HG03175 (cell line): ENCODE measurements around the gene DIS3L2.
A peak's percentile ranks its signal among the peaks of the same experiment; 100 is the strongest.

Source experiments
- ATAC-seq: cut with Tn5 transposase; IDR thresholded peaks from one replicate; pipeline ENCODE4 v1.9.1; 2021; ENCODE audit warnings: mild to moderate bottlenecking, moderate library complexity; ENCODE audit not compliant: unreplicated experiment

The DIS3L2 gene

GRCh38 chr2:232225429-232225828 lies 263.9 kb downstream of the DIS3L2 start:
- ATAC-seq: no peak

- no peak for ATAC-seq
Measured at GRCh38 chr2:232225895-232226294, 264.4 kb downstream of the DIS3L2 start.

DNA sequence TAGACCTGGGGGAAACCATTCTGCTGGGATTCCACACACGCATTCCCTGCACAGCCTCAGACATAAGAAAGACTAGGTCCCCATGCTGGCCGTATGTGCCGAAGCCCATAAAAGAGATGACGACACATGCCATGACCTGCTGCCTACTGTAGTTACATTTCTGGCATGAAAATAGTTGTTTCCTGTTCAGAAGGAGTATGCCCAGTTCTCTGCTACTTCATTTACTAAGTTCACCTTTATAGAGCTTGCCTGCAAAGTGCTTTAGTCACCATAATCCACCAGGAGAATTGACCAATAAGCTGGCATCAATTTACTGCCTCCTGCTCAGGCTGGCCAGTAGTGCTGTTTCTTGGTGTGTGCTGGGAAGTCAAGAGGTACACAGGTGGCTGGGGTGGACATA lies 266.8 kb downstream of the DIS3L2 start:
- no peak for ATAC-seq

- ATAC-seq: no peak
Measured at GRCh38 chr2:232228971-232229894, 267.7 kb downstream of the DIS3L2 start.

GRCh38 chr2:232229911-232230310 lies 268.4 kb downstream of the DIS3L2 start:
- no peak for ATAC-seq

- no peak for ATAC-seq
Measured at GRCh38 chr2:232230560-232230959, 269.0 kb downstream of the DIS3L2 start.

- no peak for ATAC-seq
Measured at GRCh38 chr2:232231554-232231953, 270.0 kb downstream of the DIS3L2 start.

DNA sequence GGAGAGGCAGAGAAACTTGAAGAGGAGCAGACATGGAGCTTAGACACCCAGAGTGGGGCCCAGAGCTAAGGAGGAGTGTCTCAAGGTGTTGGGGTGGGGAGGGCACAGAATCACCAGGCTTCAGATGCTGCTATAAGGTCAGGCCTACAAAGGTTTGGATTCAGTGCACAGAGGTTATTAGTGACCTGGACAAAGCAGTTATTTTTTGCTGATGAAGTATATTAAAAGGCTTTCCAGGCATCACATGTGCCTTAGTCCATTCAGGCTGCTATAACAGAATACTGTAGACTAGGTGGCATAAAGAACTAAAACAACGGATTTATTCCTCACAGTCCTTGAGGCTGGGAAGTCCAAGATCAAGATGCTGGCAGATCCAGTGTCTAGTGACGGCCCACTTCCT lies 271.4 kb downstream of the DIS3L2 start:
- no peak for ATAC-seq

DNA sequence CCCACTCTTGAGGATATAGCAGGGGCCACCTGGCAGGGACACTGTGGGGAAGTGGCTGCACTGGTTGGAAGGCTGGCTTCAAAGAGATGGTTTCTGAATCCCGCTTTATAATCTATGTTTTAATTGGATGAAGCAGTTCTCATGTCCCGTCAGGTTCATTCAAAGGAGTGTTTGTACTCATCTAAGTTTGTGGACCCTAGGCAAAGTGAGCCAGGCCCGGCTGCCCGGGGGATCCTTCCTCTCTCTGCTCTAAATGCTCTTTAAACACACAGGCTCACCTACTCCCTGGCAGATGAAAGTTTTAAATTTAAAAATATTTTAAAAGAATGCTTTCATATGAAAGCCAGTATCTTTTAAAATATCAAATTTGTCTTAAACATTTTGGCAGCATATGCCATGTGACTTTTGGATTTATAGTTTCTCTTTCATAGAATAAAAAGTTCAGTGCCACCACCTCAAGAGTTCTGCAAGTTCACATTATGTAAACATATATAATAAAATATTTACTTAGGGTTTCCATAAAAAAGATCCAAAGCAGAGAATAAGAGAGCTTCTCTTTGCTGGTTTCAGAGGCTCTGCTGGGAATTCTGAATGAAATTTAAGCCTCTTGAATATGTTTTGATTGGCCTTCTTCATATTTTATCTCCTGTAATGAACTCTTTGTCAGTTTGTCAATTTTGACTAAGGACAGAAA lies 273.6 kb downstream of the DIS3L2 start:
- no peak for ATAC-seq

GRCh38 chr2:232235716-232236115 lies 274.2 kb downstream of the DIS3L2 start:
- ATAC-seq: peak; percentile 53

DNA sequence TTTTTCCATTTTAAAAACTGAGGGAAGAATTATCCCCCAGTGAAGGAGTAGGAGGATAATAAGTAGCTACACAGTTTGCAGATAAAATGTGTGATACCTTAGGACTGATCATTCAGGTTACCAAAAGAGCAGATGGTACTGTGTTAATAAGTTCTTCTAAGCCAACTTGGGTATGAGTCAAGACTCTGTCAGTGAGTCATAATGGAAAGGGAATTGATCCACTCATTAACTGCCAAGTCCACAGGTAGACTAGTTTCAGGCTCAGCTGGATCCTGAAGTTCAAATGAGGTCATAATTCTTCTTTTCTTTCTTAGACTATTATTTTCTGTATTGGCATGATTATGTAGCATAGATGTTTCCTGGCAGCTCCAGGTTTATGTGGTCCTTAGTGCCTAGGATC lies 274.7 kb downstream of the DIS3L2 start:
- ATAC-seq: peak; percentile 89

DNA sequence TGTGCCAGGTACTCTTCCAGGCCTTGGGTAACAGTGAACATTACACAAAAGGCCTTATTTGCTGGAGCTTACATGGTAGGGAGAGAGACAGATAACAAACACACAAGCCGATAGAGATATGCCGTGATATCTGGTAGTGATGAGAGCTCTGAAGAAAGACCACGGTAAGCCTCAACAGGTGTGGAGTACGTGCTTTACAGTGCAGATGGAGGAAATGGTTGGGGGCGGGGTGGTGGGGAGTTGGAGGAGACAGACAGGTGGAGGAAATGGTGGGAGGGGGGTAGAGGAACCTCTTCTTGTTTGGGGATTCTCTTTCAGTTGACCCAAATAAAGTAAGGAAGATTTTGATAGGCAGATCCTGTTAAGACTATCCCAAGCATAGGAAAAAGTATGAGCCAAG lies 276.0 kb downstream of the DIS3L2 start:
- no peak for ATAC-seq

GRCh38 chr2:232238108-232238507 lies 276.6 kb downstream of the DIS3L2 start:
- no peak for ATAC-seq

DNA sequence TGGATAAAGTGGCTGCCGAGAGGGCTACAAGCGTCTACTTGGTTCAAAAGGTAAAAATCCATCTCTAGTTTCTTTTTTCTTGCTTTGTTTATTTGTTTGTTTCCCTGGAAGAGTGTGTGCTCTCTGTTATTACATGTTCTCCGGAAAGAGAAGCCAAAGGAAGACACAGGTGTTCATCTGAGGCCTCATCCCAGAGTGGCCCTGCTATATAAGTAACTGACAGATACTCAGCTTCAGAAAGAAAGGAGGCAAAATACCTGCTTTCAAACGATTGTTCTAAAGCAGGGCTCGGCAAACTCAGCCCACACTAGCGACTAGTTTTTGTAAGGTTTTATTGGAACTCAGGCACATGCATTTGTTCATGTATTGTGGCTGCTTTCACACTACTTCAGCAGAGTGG lies 277.1 kb downstream of the DIS3L2 start:
- no peak for ATAC-seq

GRCh38 chr2:232239951-232240681 lies 278.6 kb downstream of the DIS3L2 start:
- ATAC-seq: no peak

DNA sequence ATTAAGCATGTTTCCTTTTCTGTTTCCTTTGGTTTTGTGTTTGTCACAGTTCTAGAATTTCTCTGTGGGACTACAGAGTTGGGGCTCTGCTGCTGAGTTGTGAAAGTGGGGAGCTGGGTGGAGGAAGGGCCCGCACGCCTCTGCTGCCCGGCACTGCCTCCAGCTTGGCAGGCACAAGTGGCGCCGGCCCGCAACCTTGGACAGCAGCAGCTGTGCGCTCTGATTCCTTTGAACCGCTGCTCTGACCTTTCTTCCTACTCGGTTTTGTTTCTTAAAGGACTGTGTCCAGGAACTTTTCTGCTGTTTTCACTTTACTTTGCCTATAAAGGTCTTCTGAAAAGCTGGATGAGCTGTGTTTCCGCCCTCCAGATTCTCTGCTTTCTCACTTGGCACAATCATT lies 279.4 kb downstream of the DIS3L2 start:
- no peak for ATAC-seq

- ATAC-seq: no peak
Measured at GRCh38 chr2:232242316-232242715, 280.8 kb downstream of the DIS3L2 start.

- no peak for ATAC-seq
Measured at GRCh38 chr2:232245111-232245510, 283.6 kb downstream of the DIS3L2 start.

DNA sequence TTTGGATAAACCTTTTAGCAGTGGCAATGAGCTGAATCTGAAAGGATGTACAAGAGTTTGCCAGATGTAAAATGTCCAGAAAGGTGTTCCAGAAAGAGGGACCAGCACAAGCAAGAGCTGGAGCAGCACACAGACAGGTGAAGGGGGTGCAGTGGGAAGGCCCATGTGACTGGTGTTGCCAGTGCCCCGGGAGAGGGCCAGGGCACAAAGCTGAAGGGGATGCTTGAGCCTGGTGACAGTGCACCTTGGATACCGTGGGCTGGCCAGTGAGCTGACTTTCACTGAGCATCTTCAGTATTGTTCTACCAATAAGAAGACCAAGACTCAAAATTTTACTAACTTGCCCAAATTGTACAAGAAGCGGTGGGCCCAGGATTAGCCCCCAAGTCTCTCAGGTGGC lies 284.7 kb downstream of the DIS3L2 start:
- no peak for ATAC-seq

DNA sequence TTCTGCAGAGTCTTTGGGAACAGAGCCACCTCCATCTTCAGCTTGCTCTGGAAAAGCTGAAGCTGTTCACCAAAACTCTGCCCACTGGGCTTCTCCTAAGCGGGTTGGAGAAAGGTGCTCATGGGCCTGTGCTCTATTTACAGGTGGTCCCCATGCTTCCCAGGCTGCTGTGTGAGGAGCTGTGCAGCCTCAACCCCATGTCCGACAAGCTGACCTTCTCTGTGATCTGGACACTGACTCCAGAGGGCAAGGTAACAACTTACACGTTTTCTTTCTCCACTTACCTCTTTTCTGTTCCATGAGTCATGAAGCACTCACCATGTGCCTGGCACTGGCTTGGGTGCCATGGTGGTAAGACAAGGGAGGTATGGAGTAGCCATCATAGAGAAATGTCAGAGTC lies 287.6 kb downstream of the DIS3L2 start:
- no peak for ATAC-seq
